ENCODE results near the gene CENPT.

- no peak for TF ChIP-seq ZNF207 (IDR thresholded peaks at IDR 0.05; ENCODE audit: borderline replicate concordance)
- TF ChIP-seq NCOR1 (IDR thresholded peaks at IDR 0.05; ENCODE audit: borderline replicate concordance, low read length), result no peak
- no peak for TF ChIP-seq TCF7L2 (IDR thresholded peaks at IDR 0.05; ENCODE audit: low read depth, low read length)
- TF ChIP-seq ZNF580 (CRISPR knock-in tag; IDR thresholded peaks at IDR 0.05; ENCODE audit: borderline replicate concordance, low read depth), result no peak
- TF ChIP-seq CC2D1A (CRISPR knock-in tag; IDR thresholded peaks at IDR 0.05), result no peak
Observed at GRCh38 chr16:67779256-67780014, 68.1 kb downstream of the CENPT start.
